GM23338 (cell line): ENCODE measurements around the gene FES. TPM values are rescaled to one million over a fixed set of nuclear protein-coding genes. Genes with fewer than 3 reads are reported as not detected.

Experiments used
- ATAC-seq: fragments of 200-7000 bp; cut with Tn5 transposase; 3 replicates; pipeline ENCODE4 v1.9.1; 2020
- DNase-seq: peaks from one replicate; pipeline ENCODE4 v3.0.0-alpha.2; 2015; ENCODE audit warnings: low spot score
- H2AFZ ChIP-seq: fragments of 200-600 bp; sonication (generic); 2 replicates; pipeline ENCODE4 v1.8.0; 2016; ENCODE audit warnings: antibody characterized with exemption, mild to moderate bottlenecking, moderate library complexity
- H3F3A ChIP-seq: fragments of 200-600 bp; sonication (generic); replicated peaks from 2 replicates; pipeline ENCODE4 v1.8.0; 2017; ENCODE audit warnings: antibody characterized with exemption, mixed run types, low read depth
- H3K27ac ChIP-seq: fragments of 200-600 bp; sonication (generic); 2 replicates; pipeline ENCODE4 v1.6.1; 2016; ENCODE audit warnings: low read depth
- H3K27me3 ChIP-seq: fragments of 200-600 bp; sonication (generic); 2 replicates; pipeline ENCODE4 v1.8.0; 2016; ENCODE audit warnings: mild to moderate bottlenecking, mixed run types, moderate library complexity; ENCODE audit not compliant: insufficient read depth
- H3K36me3 ChIP-seq: fragments of 200-600 bp; sonication (generic); 2 replicates; pipeline ENCODE4 v1.8.0; 2016; ENCODE audit warnings: mild to moderate bottlenecking; ENCODE audit not compliant: insufficient read depth
- H3K4me1 ChIP-seq: fragments of 200-600 bp; sonication (generic); 2 replicates; pipeline ENCODE4 v1.8.0; 2016; ENCODE audit warnings: mild to moderate bottlenecking, moderate library complexity; ENCODE audit not compliant: insufficient read depth
- H3K4me2 ChIP-seq: fragments of 200-600 bp; sonication (generic); 2 replicates; pipeline ENCODE4 v1.7.1; 2017; ENCODE audit warnings: mixed run types
- H3K4me3 ChIP-seq: fragments of 200-600 bp; sonication (generic); 2 replicates; pipeline ENCODE4 v1.6.1; 2016; ENCODE audit warnings: mixed run types
- H3K79me2 ChIP-seq: fragments of 200-600 bp; sonication (generic); replicated peaks from 2 replicates; pipeline ENCODE4 v1.8.0; 2017; ENCODE audit warnings: mild to moderate bottlenecking; ENCODE audit not compliant: insufficient read depth
- H3K9me2 ChIP-seq: fragments of 200-600 bp; sonication (generic); 2 replicates; pipeline ENCODE4 v1.8.0; 2017; ENCODE audit not compliant: insufficient read depth
- H4K20me1 ChIP-seq: fragments of 200-600 bp; sonication (generic); replicated peaks from 2 replicates; pipeline ENCODE4 v1.8.0; 2017; ENCODE audit warnings: mild to moderate bottlenecking; ENCODE audit not compliant: insufficient read depth
- H3K27ac Mint-ChIP-seq: 2 replicates; pipeline ENCODE4 v1.8.0; 2020; ENCODE audit warnings: inconsistent platforms, mild to moderate bottlenecking, moderate library complexity, mixed read lengths
- H3K27me3 Mint-ChIP-seq: 3 replicates; pipeline ENCODE4 v1.8.0; 2022; ENCODE audit warnings: low read depth, mild to moderate bottlenecking, moderate library complexity, mixed read lengths, inconsistent platforms; ENCODE audit not compliant: insufficient read depth, poor library complexity
- H3K36me3 Mint-ChIP-seq: 3 replicates; pipeline ENCODE4 v1.8.0; 2021; ENCODE audit warnings: low read depth, mild to moderate bottlenecking, inconsistent platforms, moderate library complexity, mixed read lengths
- H3K4me1 Mint-ChIP-seq: 3 replicates; pipeline ENCODE4 v1.8.0; 2020; ENCODE audit warnings: mild to moderate bottlenecking, inconsistent platforms, mixed read lengths
- H3K4me3 Mint-ChIP-seq: 3 replicates; pipeline ENCODE4 v1.8.0; 2021; ENCODE audit warnings: moderate library complexity, mild to moderate bottlenecking, inconsistent platforms, mixed read lengths
- H3K9me3 Mint-ChIP-seq: 3 replicates; pipeline ENCODE4 v1.8.0; 2020; ENCODE audit warnings: moderate library complexity, mild to moderate bottlenecking, inconsistent platforms, mixed read lengths
- EZH2 ChIP-seq: fragments of 200-600 bp; sonication (generic); IDR thresholded peaks from one replicate; pipeline ENCODE4 v1.8.0; 2017; ENCODE audit warnings: antibody characterized with exemption, mild to moderate bottlenecking, low read depth; ENCODE audit not compliant: unreplicated experiment
- EZH2phosphoT487 ChIP-seq: fragments of 200-600 bp; sonication (generic); IDR thresholded peaks from one replicate; pipeline ENCODE4 v1.8.1; 2018; ENCODE audit warnings: antibody characterized with exemption; ENCODE audit not compliant: unreplicated experiment
- JUNB ChIP-seq: IDR thresholded peaks from one replicate; pipeline ENCODE4 v1.6.1; 2016; ENCODE audit warnings: antibody characterized with exemption; ENCODE audit not compliant: unreplicated experiment
- POLR2AphosphoS5 ChIP-seq: IDR thresholded peaks from 2 replicates; pipeline ENCODE4 v1.6.1; 2016; ENCODE audit warnings: antibody characterized with exemption, low read depth
- STAT1 ChIP-seq: IDR thresholded peaks from one replicate; pipeline ENCODE4 v1.6.1; 2016; ENCODE audit warnings: antibody characterized with exemption; ENCODE audit not compliant: unreplicated experiment
- ZNF114 ChIP-seq: fragments of 250-450 bp; sonication (Bioruptor Pico); IDR thresholded peaks from 2 replicates; pipeline ENCODE4 v1.5.0; 2020; ENCODE audit warnings: mild to moderate bottlenecking, moderate library complexity
- ZNF331 ChIP-seq: fragments of 250-450 bp; sonication (Bioruptor Pico); IDR thresholded peaks from 2 replicates; pipeline ENCODE4 v1.5.0; 2020; ENCODE audit warnings: low read depth, mild to moderate bottlenecking, moderate library complexity
- polyA plus RNA-seq: library from polyadenylated mRNA; unstranded; fragments of >200 nt; fragmentation: Nextera tagmentation; extraction: Ambion mirVana; gene quantifications from 2 replicates; pipeline ENCODE4 v1.2.1, GENCODE V29; 2016
- total RNA-seq: library from RNA; depleted of rRNA; stranded (reverse); fragments of >200 nt; shearing (Covaris generic); gene quantifications from 2 replicates; pipeline ENCODE4 v1.2.3, GENCODE V29; 2014
- TF ChIP-seq, protein P1 (sequence below): fragments of 250-450 bp; sonication (Bioruptor Pico); IDR thresholded peaks from 2 replicates; pipeline ENCODE4 v1.5.0; 2020; ENCODE audit warnings: mild to moderate bottlenecking, moderate library complexity
- TF ChIP-seq, protein P2 (sequence below): IDR thresholded peaks from one replicate; pipeline ENCODE4 v1.6.1; 2018; ENCODE audit warnings: antibody characterized with exemption; ENCODE audit not compliant: unreplicated experiment
- TF ChIP-seq, protein P3 (sequence below), 2 experiments: fragments of 200-600 bp in 1 of 2; sonication (generic) in 1 of 2; conservative IDR thresholded peaks; 2 replicates each; pipeline versions ENCODE4 v1.5.1 to v1.6.1; 2016 to 2017; ENCODE audit warnings: antibody characterized with exemption in 2 of 2, low read depth in 2 of 2, mild to moderate bottlenecking in 2 of 2, moderate library complexity in 1 of 2

The FES gene
- total and polyA plus RNA-seq, 2 experiments from 2014 or later: 2.7 to 14.4 TPM

DNA sequence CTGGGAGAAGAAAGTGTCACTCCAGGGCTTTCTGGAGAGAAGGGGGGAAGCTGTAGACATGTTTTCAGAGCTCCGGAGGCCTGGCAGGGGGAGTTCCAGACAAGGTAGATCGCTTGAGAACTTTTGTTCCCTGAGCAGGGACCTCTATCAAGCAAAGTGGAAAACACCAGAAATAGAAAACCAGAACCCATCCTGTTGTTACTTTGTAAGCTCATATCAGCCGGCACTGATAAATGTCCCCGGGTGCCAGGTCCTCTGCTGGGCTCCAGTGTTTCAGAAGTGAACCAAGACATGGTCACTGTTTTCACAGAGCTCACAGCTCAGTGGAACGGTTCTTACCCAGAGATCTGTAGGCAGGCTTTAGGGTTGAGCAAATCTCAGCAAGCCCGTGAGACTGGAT, 34.5 kb downstream of the FES start:
- Histone ChIP-seq H3K79me2 (no peaks in the 10 kb centered on the region), H3K36me3 (no peaks in the 10 kb centered on the region)

DNA sequence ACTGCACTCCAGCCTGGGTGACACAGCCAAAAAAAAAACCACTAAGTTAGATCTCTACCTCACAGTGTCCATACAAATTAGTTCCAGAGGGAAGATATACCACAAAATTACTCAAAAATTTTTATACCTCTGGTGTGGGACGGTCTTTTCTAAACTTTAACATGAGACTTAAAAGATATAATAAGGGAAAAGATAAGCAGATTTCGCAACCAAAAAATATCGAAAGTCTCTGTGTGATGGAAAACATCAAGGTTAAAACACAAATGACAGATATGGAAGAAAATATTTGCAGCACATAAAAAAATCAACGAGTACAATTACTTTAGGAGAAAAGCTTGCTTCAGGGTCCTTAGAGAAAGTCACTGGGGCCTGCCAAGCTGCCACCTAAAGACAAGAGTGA, 37.6 kb downstream of the FES start:
- no peaks in the 10 kb centered on the region for H3K79me2 ChIP-seq
- no peaks in the 10 kb centered on the region for H3K9me3 Mint-ChIP-seq
- H3K4me3 Mint-ChIP-seq: no peak overlapping the region
- ATAC-seq (no peak), DNase-seq (no peak)
- H3K27me3 Mint-ChIP-seq: peaks cover 7% of the 10 kb centered on the region
- H3K27ac Mint-ChIP-seq: no peak overlapping the region
- H3K9me2 ChIP-seq: no peaks in the 10 kb centered on the region
- H3K4me2 ChIP-seq: no peak overlapping the region
- no peaks in the 10 kb centered on the region for H3K36me3 ChIP-seq
- H3K27me3 ChIP-seq: no peaks in the 10 kb centered on the region
- no peaks in the 10 kb centered on the region for H4K20me1 ChIP-seq
- no peak overlapping the region for H3K27ac ChIP-seq
- 0 out of 2 replicates have a peak, but pooled peaks cover 6% of the 10 kb centered on the region for H3K4me1 ChIP-seq
- H3K36me3 Mint-ChIP-seq: peaks cover 10% of the 10 kb centered on the region; the same call in 2 of the 3 replicates
- no peak overlapping the region for H3K4me3 ChIP-seq
- no peaks in the 10 kb centered on the region for H3F3A ChIP-seq
- H2AFZ ChIP-seq: no peak overlapping the region
- H3K4me1 Mint-ChIP-seq: peaks cover 4% of the 10 kb centered on the region; the same call in 2 of the 3 replicates
- TF ChIP-seq STAT1 (no peak), EZH2 (no peak)
- TF ChIP-seq, protein P1, sequence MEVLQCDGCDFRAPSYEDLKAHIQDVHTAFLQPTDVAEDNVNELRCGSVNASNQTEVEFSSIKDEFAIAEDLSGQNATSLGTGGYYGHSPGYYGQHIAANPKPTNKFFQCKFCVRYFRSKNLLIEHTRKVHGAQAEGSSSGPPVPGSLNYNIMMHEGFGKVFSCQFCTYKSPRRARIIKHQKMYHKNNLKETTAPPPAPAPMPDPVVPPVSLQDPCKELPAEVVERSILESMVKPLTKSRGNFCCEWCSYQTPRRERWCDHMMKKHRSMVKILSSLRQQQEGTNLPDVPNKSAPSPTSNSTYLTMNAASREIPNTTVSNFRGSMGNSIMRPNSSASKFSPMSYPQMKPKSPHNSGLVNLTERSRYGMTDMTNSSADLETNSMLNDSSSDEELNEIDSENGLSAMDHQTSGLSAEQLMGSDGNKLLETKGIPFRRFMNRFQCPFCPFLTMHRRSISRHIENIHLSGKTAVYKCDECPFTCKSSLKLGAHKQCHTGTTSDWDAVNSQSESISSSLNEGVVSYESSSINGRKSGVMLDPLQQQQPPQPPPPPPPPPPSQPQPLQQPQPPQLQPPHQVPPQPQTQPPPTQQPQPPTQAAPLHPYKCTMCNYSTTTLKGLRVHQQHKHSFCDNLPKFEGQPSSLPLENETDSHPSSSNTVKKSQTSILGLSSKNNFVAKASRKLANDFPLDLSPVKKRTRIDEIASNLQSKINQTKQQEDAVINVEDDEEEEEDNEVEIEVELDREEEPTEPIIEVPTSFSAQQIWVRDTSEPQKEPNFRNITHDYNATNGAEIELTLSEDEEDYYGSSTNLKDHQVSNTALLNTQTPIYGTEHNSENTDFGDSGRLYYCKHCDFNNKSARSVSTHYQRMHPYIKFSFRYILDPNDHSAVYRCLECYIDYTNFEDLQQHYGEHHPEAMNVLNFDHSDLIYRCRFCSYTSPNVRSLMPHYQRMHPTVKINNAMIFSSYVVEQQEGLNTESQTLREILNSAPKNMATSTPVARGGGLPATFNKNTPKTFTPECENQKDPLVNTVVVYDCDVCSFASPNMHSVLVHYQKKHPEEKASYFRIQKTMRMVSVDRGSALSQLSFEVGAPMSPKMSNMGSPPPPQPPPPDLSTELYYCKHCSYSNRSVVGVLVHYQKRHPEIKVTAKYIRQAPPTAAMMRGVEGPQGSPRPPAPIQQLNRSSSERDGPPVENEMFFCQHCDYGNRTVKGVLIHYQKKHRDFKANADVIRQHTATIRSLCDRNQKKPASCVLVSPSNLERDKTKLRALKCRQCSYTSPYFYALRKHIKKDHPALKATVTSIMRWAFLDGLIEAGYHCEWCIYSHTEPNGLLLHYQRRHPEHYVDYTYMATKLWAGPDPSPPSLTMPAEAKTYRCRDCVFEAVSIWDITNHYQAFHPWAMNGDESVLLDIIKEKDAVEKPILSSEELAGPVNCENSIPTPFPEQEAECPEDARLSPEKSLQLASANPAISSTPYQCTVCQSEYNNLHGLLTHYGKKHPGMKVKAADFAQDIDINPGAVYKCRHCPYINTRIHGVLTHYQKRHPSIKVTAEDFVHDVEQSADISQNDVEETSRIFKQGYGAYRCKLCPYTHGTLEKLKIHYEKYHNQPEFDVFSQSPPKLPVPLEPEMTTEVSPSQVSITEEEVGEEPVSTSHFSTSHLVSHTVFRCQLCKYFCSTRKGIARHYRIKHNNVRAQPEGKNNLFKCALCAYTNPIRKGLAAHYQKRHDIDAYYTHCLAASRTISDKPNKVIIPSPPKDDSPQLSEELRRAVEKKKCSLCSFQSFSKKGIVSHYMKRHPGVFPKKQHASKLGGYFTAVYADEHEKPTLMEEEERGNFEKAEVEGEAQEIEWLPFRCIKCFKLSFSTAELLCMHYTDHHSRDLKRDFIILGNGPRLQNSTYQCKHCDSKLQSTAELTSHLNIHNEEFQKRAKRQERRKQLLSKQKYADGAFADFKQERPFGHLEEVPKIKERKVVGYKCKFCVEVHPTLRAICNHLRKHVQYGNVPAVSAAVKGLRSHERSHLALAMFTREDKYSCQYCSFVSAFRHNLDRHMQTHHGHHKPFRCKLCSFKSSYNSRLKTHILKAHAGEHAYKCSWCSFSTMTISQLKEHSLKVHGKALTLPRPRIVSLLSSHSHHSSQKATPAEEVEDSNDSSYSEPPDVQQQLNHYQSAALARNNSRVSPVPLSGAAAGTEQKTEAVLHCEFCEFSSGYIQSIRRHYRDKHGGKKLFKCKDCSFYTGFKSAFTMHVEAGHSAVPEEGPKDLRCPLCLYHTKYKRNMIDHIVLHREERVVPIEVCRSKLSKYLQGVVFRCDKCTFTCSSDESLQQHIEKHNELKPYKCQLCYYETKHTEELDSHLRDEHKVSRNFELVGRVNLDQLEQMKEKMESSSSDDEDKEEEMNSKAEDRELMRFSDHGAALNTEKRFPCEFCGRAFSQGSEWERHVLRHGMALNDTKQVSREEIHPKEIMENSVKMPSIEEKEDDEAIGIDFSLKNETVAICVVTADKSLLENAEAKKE (CRISPR knock-in tag): no peak

More for the DNA sequence above, 34.5 kb downstream of the FES start:
- no peak overlapping the region for H3K4me3 ChIP-seq
- H3K4me1 ChIP-seq: 0 out of 2 replicates have a peak, but pooled peaks cover 6% of the 10 kb centered on the region
- no peak overlapping the region for H2AFZ ChIP-seq
- H3K27me3 Mint-ChIP-seq: peaks cover 10% of the 10 kb centered on the region
- no peaks in the 10 kb centered on the region for H3K9me2 ChIP-seq
- no peaks in the 10 kb centered on the region for H3K9me3 Mint-ChIP-seq
- no peak overlapping the region for H3K4me2 ChIP-seq
- no peak overlapping the region for H3K27ac ChIP-seq
- no peak for ATAC-seq
- H4K20me1 ChIP-seq: no peaks in the 10 kb centered on the region
- H3K4me3 Mint-ChIP-seq: no peak overlapping the region
- peaks cover 10% of the 10 kb centered on the region; the same call in 2 of the 3 replicates for H3K36me3 Mint-ChIP-seq
- DNase-seq: no peak
- no peak overlapping the region for H3K27ac Mint-ChIP-seq
- no peaks in the 10 kb centered on the region for H3F3A ChIP-seq
- H3K27me3 ChIP-seq: no peaks in the 10 kb centered on the region
- H3K4me1 Mint-ChIP-seq: peaks cover 11% of the 10 kb centered on the region
- no peak for TF ChIP-seq ZNF331
- TF ChIP-seq EZH2: no peak
- no peak for TF ChIP-seq POLR2AphosphoS5
- no peak for TF ChIP-seq STAT1
- TF ChIP-seq EZH2phosphoT487: no peak
- TF ChIP-seq, protein P2, sequence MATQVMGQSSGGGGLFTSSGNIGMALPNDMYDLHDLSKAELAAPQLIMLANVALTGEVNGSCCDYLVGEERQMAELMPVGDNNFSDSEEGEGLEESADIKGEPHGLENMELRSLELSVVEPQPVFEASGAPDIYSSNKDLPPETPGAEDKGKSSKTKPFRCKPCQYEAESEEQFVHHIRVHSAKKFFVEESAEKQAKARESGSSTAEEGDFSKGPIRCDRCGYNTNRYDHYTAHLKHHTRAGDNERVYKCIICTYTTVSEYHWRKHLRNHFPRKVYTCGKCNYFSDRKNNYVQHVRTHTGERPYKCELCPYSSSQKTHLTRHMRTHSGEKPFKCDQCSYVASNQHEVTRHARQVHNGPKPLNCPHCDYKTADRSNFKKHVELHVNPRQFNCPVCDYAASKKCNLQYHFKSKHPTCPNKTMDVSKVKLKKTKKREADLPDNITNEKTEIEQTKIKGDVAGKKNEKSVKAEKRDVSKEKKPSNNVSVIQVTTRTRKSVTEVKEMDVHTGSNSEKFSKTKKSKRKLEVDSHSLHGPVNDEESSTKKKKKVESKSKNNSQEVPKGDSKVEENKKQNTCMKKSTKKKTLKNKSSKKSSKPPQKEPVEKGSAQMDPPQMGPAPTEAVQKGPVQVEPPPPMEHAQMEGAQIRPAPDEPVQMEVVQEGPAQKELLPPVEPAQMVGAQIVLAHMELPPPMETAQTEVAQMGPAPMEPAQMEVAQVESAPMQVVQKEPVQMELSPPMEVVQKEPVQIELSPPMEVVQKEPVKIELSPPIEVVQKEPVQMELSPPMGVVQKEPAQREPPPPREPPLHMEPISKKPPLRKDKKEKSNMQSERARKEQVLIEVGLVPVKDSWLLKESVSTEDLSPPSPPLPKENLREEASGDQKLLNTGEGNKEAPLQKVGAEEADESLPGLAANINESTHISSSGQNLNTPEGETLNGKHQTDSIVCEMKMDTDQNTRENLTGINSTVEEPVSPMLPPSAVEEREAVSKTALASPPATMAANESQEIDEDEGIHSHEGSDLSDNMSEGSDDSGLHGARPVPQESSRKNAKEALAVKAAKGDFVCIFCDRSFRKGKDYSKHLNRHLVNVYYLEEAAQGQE: no peak
- TF ChIP-seq, protein P3, sequence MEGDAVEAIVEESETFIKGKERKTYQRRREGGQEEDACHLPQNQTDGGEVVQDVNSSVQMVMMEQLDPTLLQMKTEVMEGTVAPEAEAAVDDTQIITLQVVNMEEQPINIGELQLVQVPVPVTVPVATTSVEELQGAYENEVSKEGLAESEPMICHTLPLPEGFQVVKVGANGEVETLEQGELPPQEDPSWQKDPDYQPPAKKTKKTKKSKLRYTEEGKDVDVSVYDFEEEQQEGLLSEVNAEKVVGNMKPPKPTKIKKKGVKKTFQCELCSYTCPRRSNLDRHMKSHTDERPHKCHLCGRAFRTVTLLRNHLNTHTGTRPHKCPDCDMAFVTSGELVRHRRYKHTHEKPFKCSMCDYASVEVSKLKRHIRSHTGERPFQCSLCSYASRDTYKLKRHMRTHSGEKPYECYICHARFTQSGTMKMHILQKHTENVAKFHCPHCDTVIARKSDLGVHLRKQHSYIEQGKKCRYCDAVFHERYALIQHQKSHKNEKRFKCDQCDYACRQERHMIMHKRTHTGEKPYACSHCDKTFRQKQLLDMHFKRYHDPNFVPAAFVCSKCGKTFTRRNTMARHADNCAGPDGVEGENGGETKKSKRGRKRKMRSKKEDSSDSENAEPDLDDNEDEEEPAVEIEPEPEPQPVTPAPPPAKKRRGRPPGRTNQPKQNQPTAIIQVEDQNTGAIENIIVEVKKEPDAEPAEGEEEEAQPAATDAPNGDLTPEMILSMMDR (conservative IDR thresholded peaks at IDR 0.05; ENCODE audit: low read depth in 2 of 2): no peak
- TF ChIP-seq JUNB: no peak
- no peak for TF ChIP-seq ZNF114 (CRISPR knock-in tag)
